ENCODE data around the gene METTL21A.

METTL21A gene

DNA sequence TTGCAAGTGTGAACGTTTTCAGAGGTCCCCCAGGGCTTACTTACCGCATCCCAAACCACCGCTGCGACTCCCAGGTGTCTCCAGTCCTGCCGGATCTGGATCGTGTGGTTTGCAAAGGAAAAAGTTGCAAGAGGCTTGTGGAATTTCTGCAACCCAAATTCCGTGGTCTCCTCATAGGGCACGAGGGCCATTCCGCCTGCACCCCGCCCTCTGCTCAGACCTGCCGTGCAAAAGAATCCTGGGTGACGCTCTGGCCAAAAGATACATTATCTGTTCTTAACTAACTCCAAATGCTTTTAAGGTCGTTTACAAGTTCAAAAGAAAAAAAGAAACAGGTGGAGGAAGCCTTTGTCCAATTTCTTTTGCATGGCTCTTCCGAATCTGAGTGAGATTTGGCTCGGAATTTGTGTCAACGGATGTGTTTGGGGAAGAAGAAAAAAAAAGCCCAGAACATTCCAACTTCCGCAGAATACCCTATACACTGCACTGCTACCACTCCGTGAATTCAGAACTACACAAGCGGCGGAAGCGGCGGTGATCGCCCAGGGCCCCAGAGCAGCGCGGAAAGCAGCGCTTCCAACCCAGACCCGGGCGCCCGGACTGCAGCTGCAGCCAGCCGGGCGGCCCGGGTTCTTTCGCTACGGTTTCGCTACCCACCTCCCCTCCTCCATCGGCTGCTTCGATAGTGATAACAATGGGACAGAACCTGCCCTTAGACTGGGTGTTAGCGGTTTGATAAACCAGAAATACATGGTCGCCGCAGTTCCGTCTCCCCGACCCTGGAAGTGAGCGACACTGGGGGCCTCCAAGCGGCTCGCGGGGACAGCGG is 795 bp downstream of the METTL21A start:
- H3K4me1 ChIP-seq (ENCODE audit: control insufficient read depth, insufficient read depth, low read length, poor library complexity, severe bottlenecking): peaks cover 5% of the 10 kb centered on the region
- no peaks in the 10 kb centered on the region for H3K9me3 ChIP-seq (ENCODE audit: control insufficient read depth, low read length)
- H3K27ac ChIP-seq (ENCODE audit: low read depth, low read length, severe bottlenecking): peak overlapping the region; percentile 77
- whole genome bisulfite sequencing, 2 experiments (ENCODE audit: insufficient coverage in 2 of 2): 4 to 5% methylated on average over 37 to 38 of the region's 47 CpGs
- peaks cover 34% of the 10 kb centered on the region for H3K36me3 ChIP-seq (ENCODE audit: control insufficient read depth, insufficient read depth, low read length)
- H3K4me3 ChIP-seq (ENCODE audit: extremely low read depth, insufficient read depth, low read length, poor library complexity, severe bottlenecking): peak overlapping the region; percentile 73

GRCh38 chr2:207621501-207622039 is 3.6 kb downstream of the METTL21A start:
- no peaks in the 10 kb centered on the region for H3K9me3 ChIP-seq (ENCODE audit: control insufficient read depth, low read length)
- WGBS, 2 experiments (ENCODE audit: insufficient coverage in 2 of 2): 93 to 97% methylated on average over 4 to 8 of the region's 10 CpGs
- H3K27ac ChIP-seq (ENCODE audit: low read depth, low read length, severe bottlenecking): no peak overlapping the region
- H3K36me3 ChIP-seq (ENCODE audit: control insufficient read depth, insufficient read depth, low read length): peaks cover 46% of the 10 kb centered on the region
- peaks cover 18% of the 10 kb centered on the region for H3K4me1 ChIP-seq (ENCODE audit: control insufficient read depth, insufficient read depth, low read length, poor library complexity, severe bottlenecking)
- no peak overlapping the region for H3K4me3 ChIP-seq (ENCODE audit: extremely low read depth, insufficient read depth, low read length, poor library complexity, severe bottlenecking)

DNA sequence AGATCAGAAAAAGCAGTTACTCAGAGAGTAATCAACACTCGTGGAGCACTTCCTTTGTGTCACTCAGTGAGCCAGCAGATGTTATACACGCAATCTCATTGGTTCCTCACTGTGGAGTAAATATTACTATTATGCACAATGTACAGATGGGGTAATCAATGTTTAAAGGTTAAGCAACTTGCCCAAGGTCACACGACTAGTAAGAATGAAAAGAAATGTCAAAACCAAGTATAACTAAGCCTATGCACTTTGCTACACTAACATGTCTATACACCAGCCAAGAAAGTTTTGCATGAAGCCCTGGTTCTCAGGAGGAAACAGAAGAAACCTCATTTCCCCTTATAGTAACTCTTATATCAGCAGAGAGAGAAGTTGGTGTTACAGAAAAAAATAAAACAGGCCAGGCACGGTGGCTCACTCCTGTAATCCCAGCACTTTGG is 5.4 kb downstream of the METTL21A start:
- H3K4me1 ChIP-seq (ENCODE audit: control insufficient read depth, insufficient read depth, low read length, poor library complexity, severe bottlenecking): peaks cover 18% of the 10 kb centered on the region
- H3K36me3 ChIP-seq (ENCODE audit: control insufficient read depth, insufficient read depth, low read length): peaks cover 51% of the 10 kb centered on the region
- whole genome bisulfite sequencing, 2 experiments (ENCODE audit: insufficient coverage in 2 of 2): 80% methylated on average over 1 to 2 of the region's 4 CpGs
- H3K4me3 ChIP-seq (ENCODE audit: extremely low read depth, insufficient read depth, low read length, poor library complexity, severe bottlenecking): no peak overlapping the region
- H3K9me3 ChIP-seq (ENCODE audit: control insufficient read depth, low read length): no peaks in the 10 kb centered on the region
- no peak overlapping the region for H3K27ac ChIP-seq (ENCODE audit: low read depth, low read length, severe bottlenecking)

DNA sequence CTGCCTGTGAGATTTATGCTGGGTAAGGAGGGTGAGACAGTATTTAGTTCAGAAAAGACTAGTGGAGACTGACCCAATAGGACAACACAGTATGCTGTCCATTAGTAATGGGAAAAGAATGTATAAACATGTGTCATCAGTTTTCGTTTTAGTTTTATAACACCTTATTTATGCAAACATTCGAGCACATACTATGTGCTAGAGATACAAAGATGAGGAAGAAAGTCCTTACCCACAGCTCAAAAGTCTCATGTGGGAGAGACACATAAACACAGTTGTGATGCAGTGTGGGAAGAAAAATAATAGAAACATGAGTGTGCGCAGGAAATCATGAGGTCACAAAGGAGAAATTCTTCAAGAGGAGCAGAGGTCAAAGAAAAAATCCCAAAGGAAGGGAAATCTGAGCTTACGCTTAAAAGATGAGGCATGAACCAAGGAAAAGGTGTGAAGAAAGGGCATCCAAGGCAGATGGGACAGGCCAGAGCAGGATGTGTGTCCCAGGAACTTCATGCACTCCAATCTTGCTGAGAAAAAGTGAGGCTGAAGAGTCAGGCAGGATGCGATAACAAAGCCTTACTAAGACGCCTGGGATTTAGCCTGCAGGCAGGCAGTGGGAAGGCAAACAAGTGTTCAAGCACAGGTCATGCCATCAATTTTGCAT is 8.1 kb downstream of the METTL21A start:
- Histone ChIP-seq H3K27ac (ENCODE audit: low read depth, low read length, severe bottlenecking) (peak overlapping the region; percentile 87), H3K36me3 (ENCODE audit: control insufficient read depth, insufficient read depth, low read length) (peaks cover 54% of the 10 kb centered on the region), H3K4me3 (ENCODE audit: extremely low read depth, insufficient read depth, low read length, poor library complexity, severe bottlenecking) (no peak overlapping the region), H3K4me1 (ENCODE audit: control insufficient read depth, insufficient read depth, low read length, poor library complexity, severe bottlenecking) (peaks cover 13% of the 10 kb centered on the region), H3K9me3 (ENCODE audit: control insufficient read depth, low read length) (no peaks in the 10 kb centered on the region)
- WGBS, 2 experiments (ENCODE audit: insufficient coverage in 2 of 2): 90 to 96% methylated on average over 4 of the region's 6 CpGs

DNA sequence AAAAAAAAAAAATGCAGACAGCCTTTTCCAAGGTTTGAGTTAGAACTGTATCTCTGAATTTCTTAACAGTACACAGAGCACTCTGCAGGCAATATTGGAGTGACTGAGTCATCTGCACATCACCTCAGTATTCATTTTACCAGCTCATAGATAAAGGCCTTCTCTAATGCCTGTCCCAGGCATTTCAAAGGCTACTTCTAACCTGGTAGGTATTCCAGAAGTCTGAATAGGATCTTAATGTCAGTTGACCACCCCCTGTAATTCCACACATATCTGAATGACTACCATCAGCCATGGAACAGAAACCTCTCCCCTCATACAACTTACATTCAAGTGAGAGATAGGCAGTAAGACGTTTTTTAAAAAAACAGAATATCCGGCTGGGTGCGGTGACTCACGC is 9.0 kb downstream of the METTL21A start:
- WGBS, 2 experiments (ENCODE audit: insufficient coverage in 2 of 2): 94% methylated on average over 3 to 4 of the region's 4 CpGs
- peaks cover 45% of the 10 kb centered on the region for H3K36me3 ChIP-seq (ENCODE audit: control insufficient read depth, insufficient read depth, low read length)
- no peaks in the 10 kb centered on the region for H3K9me3 ChIP-seq (ENCODE audit: control insufficient read depth, low read length)
- peak overlapping the region; percentile 47 for H3K27ac ChIP-seq (ENCODE audit: low read depth, low read length, severe bottlenecking)
- H3K4me3 ChIP-seq (ENCODE audit: extremely low read depth, insufficient read depth, low read length, poor library complexity, severe bottlenecking): no peak overlapping the region
- peaks cover 13% of the 10 kb centered on the region for H3K4me1 ChIP-seq (ENCODE audit: control insufficient read depth, insufficient read depth, low read length, poor library complexity, severe bottlenecking)

- WGBS, 2 experiments (ENCODE audit: insufficient coverage in 2 of 2): 96 to 100% methylated on average over 2 of the region's 2 CpGs
- no peak overlapping the region for H3K4me3 ChIP-seq (ENCODE audit: extremely low read depth, insufficient read depth, low read length, poor library complexity, severe bottlenecking)
- peaks cover 36% of the 10 kb centered on the region for H3K36me3 ChIP-seq (ENCODE audit: control insufficient read depth, insufficient read depth, low read length)
- peaks cover 13% of the 10 kb centered on the region for H3K4me1 ChIP-seq (ENCODE audit: control insufficient read depth, insufficient read depth, low read length, poor library complexity, severe bottlenecking)
- no peak overlapping the region for H3K27ac ChIP-seq (ENCODE audit: low read depth, low read length, severe bottlenecking)
- no peaks in the 10 kb centered on the region for H3K9me3 ChIP-seq (ENCODE audit: control insufficient read depth, low read length)
Measured at GRCh38 chr2:207614824-207615223, 10.4 kb downstream of the METTL21A start.

- Histone ChIP-seq H3K27ac (ENCODE audit: low read depth, low read length, severe bottlenecking) (no peak overlapping the region), H3K4me3 (ENCODE audit: extremely low read depth, insufficient read depth, low read length, poor library complexity, severe bottlenecking) (no peak overlapping the region), H3K4me1 (ENCODE audit: control insufficient read depth, insufficient read depth, low read length, poor library complexity, severe bottlenecking) (peaks cover 8% of the 10 kb centered on the region), H3K36me3 (ENCODE audit: control insufficient read depth, insufficient read depth, low read length) (peaks cover 23% of the 10 kb centered on the region), H3K9me3 (ENCODE audit: control insufficient read depth, low read length) (no peaks in the 10 kb centered on the region)
- 94 to 100% methylated on average over 1 to 2 of the region's 4 CpGs for WGBS, 2 experiments (ENCODE audit: insufficient coverage in 2 of 2)
Measured at GRCh38 chr2:207612714-207613113, 12.5 kb downstream of the METTL21A start.

DNA sequence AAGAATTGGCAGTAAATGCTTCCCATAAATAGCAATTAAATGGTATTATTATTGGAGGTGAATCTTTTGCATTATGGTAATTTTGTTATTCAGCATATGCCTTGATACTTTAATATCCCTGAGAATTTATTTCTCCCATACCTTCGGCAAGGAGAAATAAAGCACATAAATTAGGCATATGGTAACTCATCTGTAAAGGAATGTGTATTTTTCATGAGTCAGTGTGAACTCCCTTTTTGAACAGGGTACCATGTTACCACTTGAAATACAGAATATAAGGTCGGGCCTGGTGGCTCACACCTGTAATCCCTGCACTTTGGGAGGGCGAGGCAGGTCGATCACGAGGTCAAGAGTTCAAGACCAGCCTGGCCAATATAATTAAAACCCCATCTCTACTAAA is 18.4 kb downstream of the METTL21A start:
- Histone ChIP-seq H3K4me1 (ENCODE audit: control insufficient read depth, insufficient read depth, low read length, poor library complexity, severe bottlenecking) (no peaks in the 10 kb centered on the region), H3K4me3 (ENCODE audit: extremely low read depth, insufficient read depth, low read length, poor library complexity, severe bottlenecking) (no peak overlapping the region), H3K36me3 (ENCODE audit: control insufficient read depth, insufficient read depth, low read length) (peaks cover 6% of the 10 kb centered on the region), H3K27ac (ENCODE audit: low read depth, low read length, severe bottlenecking) (no peak overlapping the region), H3K9me3 (ENCODE audit: control insufficient read depth, low read length) (no peaks in the 10 kb centered on the region)
- WGBS, 2 experiments (ENCODE audit: insufficient coverage in 2 of 2): 75 to 100% methylated on average over 1 to 4 of the region's 5 CpGs

DNA sequence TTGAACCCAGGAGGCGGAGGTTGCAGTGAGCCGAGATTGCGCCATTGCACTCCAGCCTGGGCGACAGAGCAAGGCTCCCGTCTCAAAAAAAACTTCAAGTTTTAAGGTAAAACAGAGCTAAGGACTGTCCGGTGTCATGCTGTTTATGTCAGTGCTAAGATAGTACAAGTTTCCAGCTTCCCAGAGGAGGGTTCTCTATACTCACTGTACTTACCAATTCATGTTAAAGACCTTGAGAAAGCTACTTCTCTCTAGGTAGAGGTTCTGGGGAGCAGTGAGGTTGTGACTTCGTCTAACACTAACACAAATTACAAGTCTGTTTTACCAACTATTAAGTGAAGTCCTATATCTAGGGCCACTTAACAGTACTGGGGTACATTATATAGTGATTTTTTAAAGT is 18.8 kb downstream of the METTL21A start:
- Histone ChIP-seq H3K4me1 (ENCODE audit: control insufficient read depth, insufficient read depth, low read length, poor library complexity, severe bottlenecking) (no peaks in the 10 kb centered on the region), H3K27ac (ENCODE audit: low read depth, low read length, severe bottlenecking) (no peak overlapping the region), H3K4me3 (ENCODE audit: extremely low read depth, insufficient read depth, low read length, poor library complexity, severe bottlenecking) (no peak overlapping the region), H3K36me3 (ENCODE audit: control insufficient read depth, insufficient read depth, low read length) (peaks cover 6% of the 10 kb centered on the region), H3K9me3 (ENCODE audit: control insufficient read depth, low read length) (no peaks in the 10 kb centered on the region)
- 92 to 93% methylated on average over 5 to 6 of the region's 7 CpGs for WGBS, 2 experiments (ENCODE audit: insufficient coverage in 2 of 2)

- Histone ChIP-seq H3K36me3 (ENCODE audit: control insufficient read depth, insufficient read depth, low read length) (peaks cover 9% of the 10 kb centered on the region), H3K27ac (ENCODE audit: low read depth, low read length, severe bottlenecking) (no peak overlapping the region), H3K4me3 (ENCODE audit: extremely low read depth, insufficient read depth, low read length, poor library complexity, severe bottlenecking) (no peak overlapping the region), H3K9me3 (ENCODE audit: control insufficient read depth, low read length) (no peaks in the 10 kb centered on the region), H3K4me1 (ENCODE audit: control insufficient read depth, insufficient read depth, low read length, poor library complexity, severe bottlenecking) (no peaks in the 10 kb centered on the region)
- no CpG with 5 or more reads among the region's 2 CpGs for WGBS, 2 experiments (ENCODE audit: insufficient coverage in 2 of 2)
Measured at GRCh38 chr2:207603486-207603885, 21.7 kb downstream of the METTL21A start.

Data from mesodermal cell (in vitro differentiated cells).